ENCODE results near the gene PIGR. TPM values are rescaled to one million over a fixed set of nuclear protein-coding genes. Genes with fewer than 3 reads are reported as not detected.

Gene PIGR
- total RNA-seq, 1 experiment from 2014 or later, result not detected

DNA sequence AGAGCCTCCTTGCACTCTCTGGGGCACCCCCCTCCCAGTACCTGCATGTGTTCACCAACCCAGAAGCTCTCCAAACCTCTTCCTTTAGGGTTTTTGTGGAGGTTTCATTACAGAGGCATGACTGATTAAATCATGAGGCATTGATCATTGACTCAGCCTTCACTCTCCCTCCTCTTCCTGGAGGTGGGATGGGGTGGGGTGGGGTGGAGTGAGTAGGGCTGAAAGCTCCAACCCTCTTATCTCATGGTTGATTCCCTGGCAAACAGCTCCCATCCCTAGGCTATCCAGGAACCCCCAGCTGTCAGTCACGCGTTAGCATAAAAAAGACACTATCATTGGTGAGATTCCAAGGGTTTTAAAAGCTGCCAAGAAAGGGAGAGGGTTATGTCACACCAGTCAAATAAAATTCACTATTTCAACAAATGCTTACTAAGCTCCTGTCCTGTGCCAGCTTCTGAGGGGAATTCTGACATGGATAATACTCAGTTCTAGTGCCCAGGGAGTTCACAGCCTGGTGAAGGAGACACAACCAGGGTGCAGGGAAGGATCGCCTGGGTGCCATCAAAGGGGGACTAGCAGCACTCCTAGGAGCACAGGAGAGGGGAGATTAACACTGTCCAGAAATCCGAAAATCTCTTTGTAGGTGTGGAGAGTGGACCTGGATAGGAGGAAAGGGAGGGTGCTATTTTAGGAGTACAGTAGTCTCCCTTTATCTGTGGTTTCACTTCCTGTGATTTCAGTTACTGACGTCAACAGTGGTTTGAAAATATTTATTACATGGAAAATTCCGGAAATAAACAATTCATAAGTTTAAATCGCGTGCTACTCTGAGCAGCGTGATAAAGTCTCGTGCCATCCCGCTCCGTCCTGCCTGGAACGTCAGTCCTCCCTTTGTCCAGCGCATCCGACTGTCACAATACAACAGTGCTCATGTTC, 55.9 kb downstream of the PIGR start:
- peak; percentile 61 for DNase-seq (ENCODE audit: low read depth)

DNA sequence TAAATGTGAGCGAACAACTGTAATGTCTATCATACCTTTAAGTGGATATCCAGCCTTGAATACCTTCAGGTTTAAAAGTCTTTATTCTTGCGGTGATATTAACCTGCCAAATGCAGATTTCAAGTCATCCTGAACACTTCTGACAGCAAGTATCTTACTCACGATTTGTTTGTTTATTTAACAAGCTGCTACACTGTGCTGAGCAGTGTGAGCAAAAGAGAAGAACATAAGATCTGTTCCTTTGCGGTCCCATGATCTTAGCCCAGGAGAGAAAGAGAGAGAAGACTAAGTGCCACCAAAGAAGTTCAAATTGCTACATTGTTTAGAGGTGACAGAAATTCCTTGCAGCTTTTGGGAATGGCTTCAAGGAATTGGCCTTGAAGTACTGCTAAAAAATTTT, 58.6 kb downstream of the PIGR start:
- DNase-seq (ENCODE audit: low read depth), result peak; percentile 32

DNA sequence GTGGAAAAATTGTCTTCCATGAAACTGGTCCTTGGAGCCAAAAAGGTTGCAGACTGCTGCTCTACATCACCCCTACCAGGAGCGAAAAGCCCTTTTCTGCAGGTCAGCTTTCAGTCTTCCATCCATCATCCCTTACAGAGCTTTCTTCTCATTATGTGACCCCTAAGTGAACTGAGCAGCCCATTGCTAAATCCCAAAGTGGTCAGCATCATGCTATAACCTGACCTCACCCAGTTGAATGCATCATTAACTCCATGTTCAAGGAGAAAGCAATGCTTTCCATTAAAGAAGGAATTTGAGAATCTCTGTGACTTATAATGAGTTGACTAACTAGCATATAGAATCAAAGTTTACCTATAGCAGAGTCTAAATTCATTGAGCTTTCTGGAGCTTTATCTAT, 59.4 kb downstream of the PIGR start:
- DNase-seq (ENCODE audit: low read depth), result no peak

DNA sequence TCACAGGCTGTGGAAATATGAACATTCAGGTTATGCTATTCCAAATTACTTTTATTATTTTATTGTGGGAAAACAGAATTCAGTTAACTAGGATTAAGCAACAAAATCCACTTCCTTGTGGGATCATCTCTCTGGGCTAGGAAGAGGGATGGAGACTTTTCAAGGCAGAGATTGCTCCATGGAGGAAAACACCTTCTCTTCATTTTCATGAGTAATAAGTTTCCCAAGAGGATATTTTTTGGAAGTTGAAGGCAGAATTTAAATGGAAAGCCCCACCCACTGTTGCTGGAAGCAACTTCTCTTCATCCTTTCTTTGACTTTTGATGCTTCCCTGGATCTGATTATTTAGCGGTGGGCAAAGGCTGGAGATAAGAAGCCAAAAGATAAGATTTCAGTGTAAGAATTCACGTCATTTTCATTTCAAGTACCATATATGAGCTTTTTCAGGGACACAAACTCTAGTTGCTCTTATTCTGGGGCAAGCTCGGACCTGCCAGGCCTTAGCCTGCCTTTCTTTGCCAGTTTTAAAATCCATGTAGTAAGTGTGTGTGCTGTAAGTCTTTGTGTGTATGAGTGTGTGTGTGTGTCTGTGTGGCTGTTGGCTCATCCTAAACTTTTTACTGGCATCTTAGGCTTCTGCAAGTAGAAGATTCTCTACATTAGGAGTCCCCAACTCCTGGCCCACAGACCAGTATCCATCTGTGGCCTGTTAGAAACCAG, 60.8 kb downstream of the PIGR start:
- DNase-seq (ENCODE audit: low read depth), result no peak

DNA sequence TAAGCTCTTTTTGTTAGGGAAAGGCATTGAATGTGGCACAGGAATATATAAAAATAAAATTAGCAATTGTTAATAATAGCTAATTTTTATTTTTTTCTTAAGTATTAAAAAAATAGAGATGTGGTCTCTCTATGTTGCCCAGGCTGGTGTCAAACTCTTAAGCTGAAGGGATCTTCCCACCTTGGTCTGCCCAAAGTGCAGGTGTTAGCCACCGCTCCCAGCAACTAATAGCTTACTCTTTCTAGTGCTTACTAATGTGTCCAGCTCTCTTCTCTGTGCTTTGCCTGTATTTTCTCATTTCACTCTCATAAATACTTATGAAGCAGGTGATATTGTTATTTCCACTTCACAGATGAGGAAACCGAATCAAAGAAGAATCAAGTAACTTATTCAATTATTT, 62.4 kb downstream of the PIGR start:
- no peak for DNase-seq (ENCODE audit: low read depth)

DNA sequence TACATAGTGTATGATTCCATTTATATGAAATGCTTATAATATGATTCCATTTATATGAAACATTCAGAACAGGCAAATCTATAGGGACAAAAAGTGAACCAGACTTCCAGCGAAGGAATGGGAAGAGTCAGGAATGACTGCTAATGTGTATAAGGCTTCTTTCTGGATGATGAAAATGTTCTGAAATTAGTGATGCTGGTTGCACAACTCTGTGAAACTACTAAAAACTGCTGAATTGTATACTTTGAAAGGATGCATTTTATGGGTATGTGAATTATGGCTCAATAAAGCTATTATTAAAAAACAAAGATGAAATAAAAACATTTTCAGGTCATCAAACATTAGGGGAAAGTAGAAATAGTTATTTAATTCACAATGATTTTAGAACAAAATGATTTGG, 63.1 kb downstream of the PIGR start:
- no peak for DNase-seq (ENCODE audit: low read depth)

DNA sequence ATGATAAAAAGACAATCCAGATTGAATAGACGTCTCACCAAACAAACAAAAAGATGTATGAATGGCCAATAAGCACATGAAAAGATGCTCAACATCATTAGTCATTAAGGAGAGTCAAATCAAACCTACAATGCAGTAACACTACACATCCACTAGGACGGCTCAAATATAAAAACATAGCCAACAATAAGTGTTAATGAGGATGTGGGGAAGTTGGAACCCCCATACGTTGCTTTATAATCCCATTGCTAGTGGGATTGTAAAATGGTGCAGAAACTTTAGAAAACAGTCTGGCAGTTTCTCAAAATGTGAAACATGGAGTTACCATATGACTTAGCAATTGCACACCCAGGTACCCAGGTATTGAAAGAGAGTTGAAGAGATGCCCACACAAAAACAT, 63.7 kb downstream of the PIGR start:
- no peak for DNase-seq (ENCODE audit: low read depth)

DNA sequence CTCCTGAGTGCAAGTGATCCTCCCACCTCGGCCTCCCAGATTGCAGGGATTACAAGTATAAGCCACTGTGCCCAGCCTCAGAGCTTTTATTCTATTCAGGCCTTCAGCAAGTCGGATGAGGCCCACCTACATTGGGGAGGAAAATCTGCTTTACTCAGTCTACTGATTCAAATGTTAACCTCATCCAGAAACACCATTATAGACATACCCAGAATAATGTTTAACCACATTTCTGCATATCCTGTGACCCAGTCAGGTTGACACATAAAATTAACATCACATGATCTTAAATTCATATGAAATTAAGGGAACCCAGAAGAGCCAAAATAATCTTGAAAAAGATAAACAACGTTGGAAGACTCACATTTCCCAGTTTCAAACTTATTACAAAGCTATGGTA, 66.0 kb downstream of the PIGR start:
- DNase-seq (ENCODE audit: low read depth), result no peak

Other genes starting within 250 kb of the PIGR start
- gene IL19, start 175.7 kb downstream of the PIGR start, total RNA-seq (2014; rRNA removed), result not detected in 2 replicates
- not detected in 2 replicates for gene IL10, start 174.0 kb downstream of the PIGR start, total RNA-seq (2014; rRNA removed)
- gene IL20, start 80.8 kb downstream of the PIGR start, total RNA-seq (2014; rRNA removed), result not detected in 2 replicates
- gene IL24, start 49.0 kb downstream of the PIGR start, total RNA-seq (2014; rRNA removed), result 0.17 TPM in 1 of 2 replicates, not detected in the other
- gene FCMR, start 24.5 kb downstream of the PIGR start, total RNA-seq (2014; rRNA removed), result not detected in 2 replicates
- not detected in 2 replicates for gene FCAMR, start 24.0 kb upstream of the PIGR start, total RNA-seq (2014; rRNA removed)
- under 0.01 TPM in 1 of 2 replicates, not detected in the other for gene C1orf116, start 86.3 kb upstream of the PIGR start, total RNA-seq (2014; rRNA removed)
- gene YOD1, start 104.7 kb upstream of the PIGR start, total RNA-seq (2014; rRNA removed), result 5.0 and 5.6 TPM in 2 replicates
- 1.6 and 3.0 TPM in 2 replicates for gene PFKFB2, start 106.8 kb upstream of the PIGR start, total RNA-seq (2014; rRNA removed)
- gene C4BPB, start 142.4 kb upstream of the PIGR start, total RNA-seq (2014; rRNA removed), result not detected in 2 replicates
- gene C4BPA, start 157.8 kb upstream of the PIGR start, total RNA-seq (2014; rRNA removed), result not detected in 2 replicates